ENCODE results near the gene CIC.

DNA sequence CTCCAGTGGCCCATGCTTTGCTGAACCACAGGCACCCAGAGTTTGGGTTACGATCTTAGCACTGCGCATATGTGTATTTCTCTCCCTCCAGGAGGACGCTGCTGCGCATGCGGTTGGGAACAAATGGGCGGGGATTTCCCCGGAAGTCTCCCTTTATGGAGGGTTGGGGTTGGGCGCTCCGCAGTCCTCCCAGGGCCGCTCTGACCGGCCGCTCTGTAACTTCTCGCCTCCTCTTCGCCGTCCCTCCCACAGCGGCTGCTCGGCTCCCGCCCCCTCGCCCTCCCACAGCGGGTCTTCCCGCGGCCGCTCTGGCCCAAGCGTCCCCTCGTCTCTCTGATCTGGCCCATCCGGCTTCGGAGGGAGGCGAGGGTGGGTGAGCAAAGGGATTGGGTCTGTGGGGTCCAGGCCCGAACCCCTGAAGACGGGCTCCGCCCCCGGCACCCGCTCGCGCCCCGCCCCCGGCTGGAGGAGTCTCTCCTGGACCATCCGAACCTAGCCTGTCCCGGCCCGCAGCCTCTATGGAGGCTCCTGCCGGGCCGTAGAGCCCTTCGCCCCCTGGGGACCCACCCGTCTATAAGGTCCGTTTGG is 56.4 kb downstream of the CIC start, which contains the start of gene MEGF8:
- TF ChIP-seq POLR2A (IDR thresholded peaks at IDR 0.05) (peak in 1 of 2 donors; percentile 73), EP300 (IDR thresholded peaks at IDR 0.05) (peak; percentile 84 to 95)
- TF ChIP-seq, protein P1, sequence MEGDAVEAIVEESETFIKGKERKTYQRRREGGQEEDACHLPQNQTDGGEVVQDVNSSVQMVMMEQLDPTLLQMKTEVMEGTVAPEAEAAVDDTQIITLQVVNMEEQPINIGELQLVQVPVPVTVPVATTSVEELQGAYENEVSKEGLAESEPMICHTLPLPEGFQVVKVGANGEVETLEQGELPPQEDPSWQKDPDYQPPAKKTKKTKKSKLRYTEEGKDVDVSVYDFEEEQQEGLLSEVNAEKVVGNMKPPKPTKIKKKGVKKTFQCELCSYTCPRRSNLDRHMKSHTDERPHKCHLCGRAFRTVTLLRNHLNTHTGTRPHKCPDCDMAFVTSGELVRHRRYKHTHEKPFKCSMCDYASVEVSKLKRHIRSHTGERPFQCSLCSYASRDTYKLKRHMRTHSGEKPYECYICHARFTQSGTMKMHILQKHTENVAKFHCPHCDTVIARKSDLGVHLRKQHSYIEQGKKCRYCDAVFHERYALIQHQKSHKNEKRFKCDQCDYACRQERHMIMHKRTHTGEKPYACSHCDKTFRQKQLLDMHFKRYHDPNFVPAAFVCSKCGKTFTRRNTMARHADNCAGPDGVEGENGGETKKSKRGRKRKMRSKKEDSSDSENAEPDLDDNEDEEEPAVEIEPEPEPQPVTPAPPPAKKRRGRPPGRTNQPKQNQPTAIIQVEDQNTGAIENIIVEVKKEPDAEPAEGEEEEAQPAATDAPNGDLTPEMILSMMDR (IDR thresholded peaks at IDR 0.05), result peak in 4 of 5 experiments; percentile 4 to 92 (median 84)

Measured in tibial nerve (tissue), 4 donors.